Left kidney (tissue), 8 donors: ENCODE results near the gene USP9Y. TPM values are rescaled to one million over a fixed set of nuclear protein-coding genes. Genes with fewer than 3 reads are reported as not detected.
"Not testable (repeated sequence)": the region's sequence is repeated elsewhere in the genome, so short reads cannot be mapped to it uniquely, and the experiment has no call there.

ENCODE experiments used
- DNase-seq: peaks from one replicate; pipeline ENCODE4 v3.0.0-alpha.2; 2013
- long read RNA-seq, 8 donors: transcript quantifications; one replicate each; lab custom pipeline, GENCODE V29; 2026
- polyA plus RNA-seq: library from polyadenylated mRNA; unstranded; fragments of 120-200 nt; gene quantifications from one replicate; pipeline ENCODE4 v1.2.1, GENCODE V29; 2013; ENCODE audit not compliant: insufficient read length

The USP9Y gene
- 72.6 TPM for polyA plus RNA-seq
- long read RNA-seq, donor 1, result 0 reads
- long read RNA-seq, donor 2, result 0 reads
- long read RNA-seq, donor 3, partial matches to known transcripts, result 0 of 4 reads
- long read RNA-seq, donor 3, other reads (novel, unspliced or antisense), result 0 of 4 reads
- long read RNA-seq, donor 4, result 0 reads
- long read RNA-seq, donor 5, result 0 reads
- long read RNA-seq, donor 6, result 0 reads
- long read RNA-seq, donor 7, partial matches to known transcripts, result 16 of 20 reads
- long read RNA-seq, donor 7, other reads (novel, unspliced or antisense), result 0 of 20 reads
- long read RNA-seq, donor 8, result 0 reads

- no peak for DNase-seq
These were observed at the start of gene USP9Y for GRCh38 chrY:12701181-12701695. TSS of gene USP9Y (plus strand) at chrY:12701231. CDS start at chrY:12709448, 8,217 bp downstream.

GRCh38 chrY:12651621-12652036, 49.4 kb upstream of the USP9Y start:
- no peak for DNase-seq

GRCh38 chrY:12661745-12662681, 39.0 kb upstream of the USP9Y start:
- DNase-seq, result no peak

- no peak for DNase-seq
These were observed 38.1 kb upstream of the USP9Y start for GRCh38 chrY:12662745-12663591.

- not testable (repeated sequence) for DNase-seq
These were observed 37.2 kb upstream of the USP9Y start for GRCh38 chrY:12663845-12664244.

- no peak for DNase-seq
These were observed 22.9 kb upstream of the USP9Y start for GRCh38 chrY:12678111-12678510.

- DNase-seq, result no peak
These were observed 19.5 kb upstream of the USP9Y start for GRCh38 chrY:12681535-12681934.

- no peak for DNase-seq
These were observed 12.7 kb upstream of the USP9Y start for GRCh38 chrY:12688337-12688736.

- no peak for DNase-seq
These were observed 944 bp upstream of the USP9Y start for GRCh38 chrY:12700087-12700486.

- DNase-seq, result no peak
These were observed 1.1 kb downstream of the USP9Y start for GRCh38 chrY:12702174-12702573.

GRCh38 chrY:12710460-12710859, 9.4 kb downstream of the USP9Y start:
- no peak for DNase-seq

- no peak for DNase-seq
These were observed 14.3 kb downstream of the USP9Y start for GRCh38 chrY:12715376-12715775.

- no peak for DNase-seq
These were observed 28.7 kb downstream of the USP9Y start for GRCh38 chrY:12729746-12730145.

- DNase-seq, result no peak
These were observed 32.6 kb downstream of the USP9Y start for GRCh38 chrY:12733625-12734024.

GRCh38 chrY:12734051-12734450, 33.0 kb downstream of the USP9Y start:
- no peak for DNase-seq

GRCh38 chrY:12741414-12741813, 40.4 kb downstream of the USP9Y start:
- DNase-seq, result no peak

GRCh38 chrY:12742725-12743124, 41.7 kb downstream of the USP9Y start:
- DNase-seq, result no peak

- DNase-seq, result no peak
These were observed 43.1 kb downstream of the USP9Y start for GRCh38 chrY:12744091-12744490.

GRCh38 chrY:12749293-12749692, 48.3 kb downstream of the USP9Y start:
- DNase-seq, result no peak

- no peak for DNase-seq
These were observed 51.8 kb downstream of the USP9Y start for GRCh38 chrY:12752856-12753255.

- no peak for DNase-seq
These were observed 55.0 kb downstream of the USP9Y start for GRCh38 chrY:12756021-12756420.

GRCh38 chrY:12765976-12766375, 64.9 kb downstream of the USP9Y start:
- DNase-seq, result no peak
